DND-41 (cell line): ENCODE measurements around the gene HMCN2.

Experiments used
- EZH2 ChIP-seq: IDR thresholded peaks from 3 replicates; pipeline ENCODE4 v1.6.1; 2012; ENCODE audit warnings: borderline replicate concordance, low read depth, mild to moderate bottlenecking, moderate library complexity, low read length, inconsistent platforms; ENCODE audit not compliant: severe bottlenecking
- TF ChIP-seq, protein P1 (sequence below): IDR thresholded peaks from 2 replicates; pipeline ENCODE4 v1.5.1; 2012; ENCODE audit warnings: borderline replicate concordance, low read length, moderate library complexity, mild to moderate bottlenecking; ENCODE audit not compliant: poor library complexity, severe bottlenecking; ENCODE audit errors: extremely low read depth

DNA sequence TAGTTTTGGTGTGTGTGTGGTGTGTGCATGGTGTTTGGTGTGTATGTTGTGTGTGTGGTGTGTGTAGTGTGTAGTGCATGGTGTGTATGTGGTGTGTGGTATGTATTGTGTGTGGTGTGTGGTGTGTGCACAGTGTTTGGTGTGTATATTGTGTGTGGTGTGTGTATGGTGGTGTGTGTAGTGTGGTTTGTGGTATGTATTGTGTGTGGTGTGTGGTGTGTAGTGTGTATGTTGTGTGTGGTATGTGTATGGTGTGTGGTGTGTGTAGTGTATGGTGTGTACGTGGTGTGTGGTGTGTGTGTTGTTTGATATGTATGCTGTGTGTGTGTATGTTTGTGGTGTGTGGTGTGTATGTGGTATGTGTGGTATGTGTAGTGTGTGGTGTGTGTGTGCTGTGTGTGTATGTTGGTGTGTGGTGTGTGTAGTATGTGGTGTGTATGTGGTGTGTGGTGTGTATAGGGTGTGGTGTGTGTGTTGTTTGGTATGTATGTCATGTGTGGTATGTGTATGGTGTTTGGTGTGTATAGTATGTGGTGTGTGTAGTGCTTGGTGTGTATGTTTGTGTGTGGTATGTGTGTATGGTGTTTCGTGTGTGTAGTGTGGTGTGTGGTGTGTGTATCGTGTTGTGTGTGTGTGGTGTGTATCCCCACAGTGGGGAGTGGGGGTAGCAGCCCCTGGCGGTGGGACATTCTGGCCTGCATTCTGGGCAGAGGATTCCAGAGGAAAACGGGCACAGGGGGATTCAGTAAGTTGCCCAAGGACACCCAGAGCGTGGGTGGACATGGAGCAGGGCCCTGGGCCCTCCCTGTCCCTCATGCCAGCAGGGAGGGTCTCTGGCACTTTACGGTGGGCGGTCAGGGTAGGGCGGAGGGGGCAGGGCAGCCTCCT, 79.7 kb downstream of the HMCN2 start:
- no peak for TF ChIP-seq EZH2
- TF ChIP-seq, protein P1, sequence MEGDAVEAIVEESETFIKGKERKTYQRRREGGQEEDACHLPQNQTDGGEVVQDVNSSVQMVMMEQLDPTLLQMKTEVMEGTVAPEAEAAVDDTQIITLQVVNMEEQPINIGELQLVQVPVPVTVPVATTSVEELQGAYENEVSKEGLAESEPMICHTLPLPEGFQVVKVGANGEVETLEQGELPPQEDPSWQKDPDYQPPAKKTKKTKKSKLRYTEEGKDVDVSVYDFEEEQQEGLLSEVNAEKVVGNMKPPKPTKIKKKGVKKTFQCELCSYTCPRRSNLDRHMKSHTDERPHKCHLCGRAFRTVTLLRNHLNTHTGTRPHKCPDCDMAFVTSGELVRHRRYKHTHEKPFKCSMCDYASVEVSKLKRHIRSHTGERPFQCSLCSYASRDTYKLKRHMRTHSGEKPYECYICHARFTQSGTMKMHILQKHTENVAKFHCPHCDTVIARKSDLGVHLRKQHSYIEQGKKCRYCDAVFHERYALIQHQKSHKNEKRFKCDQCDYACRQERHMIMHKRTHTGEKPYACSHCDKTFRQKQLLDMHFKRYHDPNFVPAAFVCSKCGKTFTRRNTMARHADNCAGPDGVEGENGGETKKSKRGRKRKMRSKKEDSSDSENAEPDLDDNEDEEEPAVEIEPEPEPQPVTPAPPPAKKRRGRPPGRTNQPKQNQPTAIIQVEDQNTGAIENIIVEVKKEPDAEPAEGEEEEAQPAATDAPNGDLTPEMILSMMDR, result no peak
